SK-N-SH (cell line): ENCODE data around the gene HMG20A.

Source experiments
- EP300 ChIP-seq, 2 experiments: IDR thresholded peaks; 2 replicates each; pipeline versions ENCODE4 v1.4.0 to v1.6.1; 2012; ENCODE audit warnings: borderline replicate concordance in 1 of 2, low read depth in 1 of 2, low read length in 1 of 2
- GABPA ChIP-seq: IDR thresholded peaks from 2 replicates; pipeline ENCODE4 v1.4.0; 2012; ENCODE audit warnings: low read depth, mild to moderate bottlenecking
- JUND ChIP-seq: IDR thresholded peaks from 2 replicates; pipeline ENCODE4 v1.4.0; 2012
- MEF2A ChIP-seq: IDR thresholded peaks from 2 replicates; pipeline ENCODE4 v1.4.0; 2012; ENCODE audit warnings: low read depth, borderline replicate concordance
- MXI1 ChIP-seq: IDR thresholded peaks from 2 replicates; pipeline ENCODE4 v1.6.1; 2012; ENCODE audit warnings: mild to moderate bottlenecking, low read depth, low read length, improper control_type of control experiment
- NRF1 ChIP-seq: IDR thresholded peaks from 2 replicates; pipeline ENCODE4 v1.6.1; 2012; ENCODE audit warnings: low read depth, mild to moderate bottlenecking, low read length
- POLR2AphosphoS5 ChIP-seq: IDR thresholded peaks from 2 replicates; pipeline ENCODE4 v1.6.1; 2012; ENCODE audit warnings: low read depth, low read length
- RAD21 ChIP-seq: IDR thresholded peaks from 2 replicates; pipeline ENCODE4 v1.6.1; 2012; ENCODE audit warnings: mild to moderate bottlenecking, low read length
- SIN3A ChIP-seq: IDR thresholded peaks from 2 replicates; pipeline ENCODE4 v1.6.1; 2012; ENCODE audit warnings: low read depth, mild to moderate bottlenecking, low read length, moderate library complexity, borderline replicate concordance
- TAF1 ChIP-seq: IDR thresholded peaks from 2 replicates; pipeline ENCODE4 v1.6.1; 2012; ENCODE audit warnings: low read depth, mild to moderate bottlenecking, low read length, moderate library complexity, borderline replicate concordance
- TF ChIP-seq, protein P1 (sequence below): fragments of 200-600 bp; sonication (generic); IDR thresholded peaks from 2 replicates; pipeline ENCODE4 v1.6.1; 2017; ENCODE audit warnings: antibody characterized with exemption, mild to moderate bottlenecking, moderate library complexity
- TF ChIP-seq, protein P2 (sequence below): IDR thresholded peaks from 2 replicates; pipeline ENCODE4 v1.4.0; 2012; ENCODE audit warnings: low read depth, borderline replicate concordance
- TF ChIP-seq, protein P3 (sequence below): fragments of 150-350 bp; IDR thresholded peaks from 2 replicates; pipeline ENCODE4 v1.6.1; 2017; ENCODE audit warnings: antibody characterized with exemption, low read length, low read depth, borderline replicate concordance

DNA sequence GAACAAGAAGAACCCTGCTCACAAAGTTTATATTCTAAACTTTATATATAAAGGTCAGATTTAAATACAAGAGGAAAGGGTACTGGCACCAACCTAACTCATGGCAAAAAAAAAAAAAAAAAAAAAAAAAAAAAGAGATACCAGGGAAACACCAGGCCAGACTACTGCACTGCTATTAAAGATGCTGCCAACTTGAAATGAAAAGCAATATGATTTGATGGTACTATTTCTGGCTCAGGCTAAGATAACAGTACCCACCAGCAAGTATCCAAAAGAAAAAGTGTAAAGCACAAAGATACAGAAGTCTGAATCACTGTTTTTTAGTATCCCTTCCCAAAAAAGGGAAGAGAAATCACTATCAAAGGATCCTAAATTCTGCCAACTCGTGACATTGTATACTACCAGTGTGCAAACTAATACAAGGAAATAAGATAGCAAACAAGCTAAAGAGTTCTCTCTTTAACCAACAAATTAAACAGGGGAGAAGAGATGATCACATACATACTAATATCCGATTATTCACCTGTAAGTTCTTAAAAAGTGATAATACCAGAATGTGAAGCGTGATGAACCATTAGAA, 29.2 kb upstream of the HMG20A start:
- TF ChIP-seq RAD21: no peak
- TF ChIP-seq, protein P1, sequence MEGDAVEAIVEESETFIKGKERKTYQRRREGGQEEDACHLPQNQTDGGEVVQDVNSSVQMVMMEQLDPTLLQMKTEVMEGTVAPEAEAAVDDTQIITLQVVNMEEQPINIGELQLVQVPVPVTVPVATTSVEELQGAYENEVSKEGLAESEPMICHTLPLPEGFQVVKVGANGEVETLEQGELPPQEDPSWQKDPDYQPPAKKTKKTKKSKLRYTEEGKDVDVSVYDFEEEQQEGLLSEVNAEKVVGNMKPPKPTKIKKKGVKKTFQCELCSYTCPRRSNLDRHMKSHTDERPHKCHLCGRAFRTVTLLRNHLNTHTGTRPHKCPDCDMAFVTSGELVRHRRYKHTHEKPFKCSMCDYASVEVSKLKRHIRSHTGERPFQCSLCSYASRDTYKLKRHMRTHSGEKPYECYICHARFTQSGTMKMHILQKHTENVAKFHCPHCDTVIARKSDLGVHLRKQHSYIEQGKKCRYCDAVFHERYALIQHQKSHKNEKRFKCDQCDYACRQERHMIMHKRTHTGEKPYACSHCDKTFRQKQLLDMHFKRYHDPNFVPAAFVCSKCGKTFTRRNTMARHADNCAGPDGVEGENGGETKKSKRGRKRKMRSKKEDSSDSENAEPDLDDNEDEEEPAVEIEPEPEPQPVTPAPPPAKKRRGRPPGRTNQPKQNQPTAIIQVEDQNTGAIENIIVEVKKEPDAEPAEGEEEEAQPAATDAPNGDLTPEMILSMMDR: no peak
- TF ChIP-seq NRF1: no peak
- TF ChIP-seq SIN3A: no peak
- no peak for TF ChIP-seq TAF1
- TF ChIP-seq, protein P2, sequence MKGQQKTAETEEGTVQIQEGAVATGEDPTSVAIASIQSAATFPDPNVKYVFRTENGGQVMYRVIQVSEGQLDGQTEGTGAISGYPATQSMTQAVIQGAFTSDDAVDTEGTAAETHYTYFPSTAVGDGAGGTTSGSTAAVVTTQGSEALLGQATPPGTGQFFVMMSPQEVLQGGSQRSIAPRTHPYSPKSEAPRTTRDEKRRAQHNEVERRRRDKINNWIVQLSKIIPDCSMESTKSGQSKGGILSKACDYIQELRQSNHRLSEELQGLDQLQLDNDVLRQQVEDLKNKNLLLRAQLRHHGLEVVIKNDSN: no peak
- no peak for TF ChIP-seq GABPA
- TF ChIP-seq JUND: no peak
- TF ChIP-seq, protein P3, sequence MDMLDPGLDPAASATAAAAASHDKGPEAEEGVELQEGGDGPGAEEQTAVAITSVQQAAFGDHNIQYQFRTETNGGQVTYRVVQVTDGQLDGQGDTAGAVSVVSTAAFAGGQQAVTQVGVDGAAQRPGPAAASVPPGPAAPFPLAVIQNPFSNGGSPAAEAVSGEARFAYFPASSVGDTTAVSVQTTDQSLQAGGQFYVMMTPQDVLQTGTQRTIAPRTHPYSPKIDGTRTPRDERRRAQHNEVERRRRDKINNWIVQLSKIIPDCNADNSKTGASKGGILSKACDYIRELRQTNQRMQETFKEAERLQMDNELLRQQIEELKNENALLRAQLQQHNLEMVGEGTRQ: no peak
- TF ChIP-seq MEF2A: no peak
- TF ChIP-seq MXI1: no peak
- TF ChIP-seq EP300 (IDR thresholded peaks at IDR 0.05; ENCODE audit: borderline replicate concordance in 1 of 2, low read depth in 1 of 2, low read length in 1 of 2): no peak
- no peak for TF ChIP-seq POLR2AphosphoS5
